Transverse colon (tissue), 4 donors: ENCODE results near the gene TNFRSF17. TPM values are rescaled to one million over a fixed set of nuclear protein-coding genes. Genes with fewer than 3 reads are reported as not detected.

ENCODE experiments used
- DNase-seq: peaks from one replicate; pipeline ENCODE4 v3.0.0-alpha.2; 2019
- H3K27ac ChIP-seq, 4 donors: fragments of 200-600 bp; sonication (generic); 2 replicates each; pipeline ENCODE4 v1.5.1; 2016 to 2018; ENCODE audit warnings: inconsistent platforms in 4 of 4
- H3K27me3 ChIP-seq: fragments of 200-600 bp; sonication (generic); 2 replicates; pipeline ENCODE4 v1.5.1; 2017; ENCODE audit warnings: inconsistent platforms
- H3K36me3 ChIP-seq, 4 donors: fragments of 200-600 bp; sonication (generic); 2 replicates each; pipeline ENCODE4 v1.5.1; 2017 to 2019; ENCODE audit warnings: inconsistent platforms in 4 of 4
- H3K4me1 ChIP-seq, 4 donors: fragments of 200-600 bp; sonication (generic); 2 replicates each; pipeline ENCODE4 v1.5.1; 2017 to 2020; ENCODE audit warnings: inconsistent platforms in 4 of 4
- H3K4me3 ChIP-seq, 4 donors: fragments of 200-600 bp; sonication (generic); 1 replicate in 1 of 4; 2 replicates in 3 of 4; pipeline versions ENCODE4 v1.5.1 to v1.6.1; 2017 to 2019; ENCODE audit warnings: inconsistent platforms in 4 of 4
- H3K9me3 ChIP-seq, 2 donors: fragments of 200-600 bp; sonication (generic); 2 replicates each; pipeline ENCODE4 v1.5.1; 2017 to 2019; ENCODE audit warnings: inconsistent platforms in 2 of 2
- EP300 ChIP-seq: sonication (generic); formaldehyde crosslinking; IDR thresholded peaks from one replicate; pipeline ENCODE4 v1.6.1; 2017; ENCODE audit warnings: antibody characterized with exemption, low read depth
- POLR2A ChIP-seq: fragments of 450-650 bp; IDR thresholded peaks from one replicate; pipeline ENCODE4 v1.6.1; 2016; ENCODE audit warnings: antibody characterized with exemption, mild to moderate bottlenecking, moderate library complexity
- POLR2AphosphoS5 ChIP-seq, 3 donors: sonication (generic); formaldehyde crosslinking; IDR thresholded peaks; one replicate each; pipeline ENCODE4 v1.6.1; 2016; ENCODE audit warnings: antibody characterized with exemption in 3 of 3
- WGBS, 2 donors: methylation state at CpG; one replicate each; pipeline ENCODE4 v1.1.5; 2018; ENCODE audit warnings: low coverage in 1 of 2; 5-methylcytosine and 5-hydroxymethylcytosine counted together
- in situ Hi-C, 4 donors: fragments of 200-750 bp; cut with MboI; loops; one replicate each; pipeline versions ENCODE4 v1.15.0 to v1.15.1; 2017; ENCODE audit warnings: low sequenced_read_pairs in 3 of 4, low pct_ligation_motif_present in 1 of 4, low pct_unique_long_range_greater_than_20kb in 1 of 4
- intact Hi-C: fragments of 100-400 bp; cut with DNase I; formaldehyde crosslinking; loops from one replicate; pipeline ENCODE4 v1.15.1; 2023; ENCODE audit warnings: low total_unique reads
- small RNA-seq, 4 donors: library from RNA; depleted of rRNA; stranded (forward); fragments of <200 nt; gene quantifications; one replicate each; pipeline ENCODE3, GENCODE V24; 2016
- total RNA-seq, 4 donors: library from RNA; depleted of rRNA; stranded (reverse); fragments of >200 nt; gene quantifications; one replicate each; pipeline ENCODE4 v1.1.0, GENCODE V29; 2016
- TF ChIP-seq, protein P1 (sequence below), 5 experiments: fragments of 200-600 bp in 3 of 5; fragments of 450-650 bp in 2 of 5; sonication (generic) in 3 of 5; IDR thresholded peaks; 1 replicate in 2 of 5; 2 replicates in 3 of 5; pipeline ENCODE4 v1.5.1; 2016 to 2017; ENCODE audit warnings: antibody characterized with exemption in 5 of 5, inconsistent platforms in 3 of 5, mild to moderate bottlenecking in 2 of 5, moderate library complexity in 1 of 5

TNFRSF17 gene
- total RNA-seq, 4 donors from 2014 or later: 1.2 to 6.0 TPM; not detected in 2

- Histone ChIP-seq H3K4me3 (no peak overlapping the region), H3K4me1 (no peaks in the 10 kb centered on the region), H3K27ac (peak overlapping the region in 3 of 4 donors; percentile 16 to 48 (median 47)), H3K36me3 (no peaks in the 10 kb centered on the region), H3K9me3 (no peaks in the 10 kb centered on the region), H3K27me3 (no peaks in the 10 kb centered on the region)
- in situ Hi-C loops: no loop called here
- intact Hi-C loops: no loop called here
- TF ChIP-seq POLR2AphosphoS5 (IDR thresholded peaks at IDR 0.05) (no peak), EP300 (no peak)
- TF ChIP-seq, protein P1, sequence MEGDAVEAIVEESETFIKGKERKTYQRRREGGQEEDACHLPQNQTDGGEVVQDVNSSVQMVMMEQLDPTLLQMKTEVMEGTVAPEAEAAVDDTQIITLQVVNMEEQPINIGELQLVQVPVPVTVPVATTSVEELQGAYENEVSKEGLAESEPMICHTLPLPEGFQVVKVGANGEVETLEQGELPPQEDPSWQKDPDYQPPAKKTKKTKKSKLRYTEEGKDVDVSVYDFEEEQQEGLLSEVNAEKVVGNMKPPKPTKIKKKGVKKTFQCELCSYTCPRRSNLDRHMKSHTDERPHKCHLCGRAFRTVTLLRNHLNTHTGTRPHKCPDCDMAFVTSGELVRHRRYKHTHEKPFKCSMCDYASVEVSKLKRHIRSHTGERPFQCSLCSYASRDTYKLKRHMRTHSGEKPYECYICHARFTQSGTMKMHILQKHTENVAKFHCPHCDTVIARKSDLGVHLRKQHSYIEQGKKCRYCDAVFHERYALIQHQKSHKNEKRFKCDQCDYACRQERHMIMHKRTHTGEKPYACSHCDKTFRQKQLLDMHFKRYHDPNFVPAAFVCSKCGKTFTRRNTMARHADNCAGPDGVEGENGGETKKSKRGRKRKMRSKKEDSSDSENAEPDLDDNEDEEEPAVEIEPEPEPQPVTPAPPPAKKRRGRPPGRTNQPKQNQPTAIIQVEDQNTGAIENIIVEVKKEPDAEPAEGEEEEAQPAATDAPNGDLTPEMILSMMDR (IDR thresholded peaks at IDR 0.05): no peak
- 81 to 82% methylated on average over 11 to 13 of the region's 13 CpGs for WGBS, 2 donors
- no peak for DNase-seq
These were observed 45.6 kb downstream of the TNFRSF17 start for GRCh38 chr16:12010388-12011251.

GRCh38 chr16:12011565-12011964 is 46.6 kb downstream of the TNFRSF17 start:
- no peak overlapping the region for H3K4me3 ChIP-seq
- intact Hi-C loops: no loop called here

GRCh38 chr16:12016291-12016947 is 51.4 kb downstream of the TNFRSF17 start:
- intact Hi-C loops (loop anchor here (5.0 kb wide), 1 partner anchor 1701 kb away; no protein-coding TSS in a partner anchor), in situ Hi-C loops (no loop called here)
- no peak for DNase-seq
- Histone ChIP-seq H3K9me3 (no peaks in the 10 kb centered on the region), H3K36me3 (no peaks in the 10 kb centered on the region), H3K27me3 (no peaks in the 10 kb centered on the region), H3K27ac (no peak overlapping the region), H3K4me1 (no peaks in the 10 kb centered on the region), H3K4me3 (no peak overlapping the region)
- TF ChIP-seq EP300 (no peak), POLR2A (no peak)
- 85 to 94% methylated on average over 4 of the region's 4 CpGs for WGBS, 2 donors

More at GRCh38 chr16:12011565-12011964, 46.6 kb downstream of the TNFRSF17 start:
- in situ Hi-C loops: no loop called here
- 78 to 88% methylated on average over 3 to 4 of the region's 4 CpGs for whole genome bisulfite sequencing, 2 donors
- H3K4me1 ChIP-seq: no peaks in the 10 kb centered on the region
- DNase-seq: no peak
- no peak for TF ChIP-seq POLR2A
- no peaks in the 10 kb centered on the region for H3K9me3 ChIP-seq
- no peaks in the 10 kb centered on the region for H3K27me3 ChIP-seq
- no peaks in the 10 kb centered on the region for H3K36me3 ChIP-seq
- peak overlapping the region in 1 of 4 donors; percentile 47 for H3K27ac ChIP-seq

DNA sequence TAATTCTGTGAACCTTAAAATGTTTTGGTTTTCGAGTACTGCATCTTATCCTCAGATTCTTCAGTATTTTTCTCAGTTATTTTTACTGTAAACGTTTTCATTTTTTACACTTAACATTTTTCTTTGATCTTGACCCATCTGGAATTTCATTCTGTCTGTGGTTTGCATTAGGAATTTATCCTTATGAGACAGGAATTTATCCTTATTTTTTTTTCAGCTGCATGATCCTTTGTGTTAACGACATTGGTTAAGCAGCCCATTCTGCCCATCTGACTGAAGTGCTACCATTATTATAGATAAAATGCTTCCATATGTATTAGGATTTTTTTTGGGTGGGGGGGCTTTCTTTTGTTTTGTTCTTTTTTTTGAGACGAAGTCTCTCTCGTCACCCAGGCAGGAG is 52.5 kb downstream of the TNFRSF17 start:
- in situ Hi-C loops (no loop called here), intact Hi-C loops (loop anchor here (5.0 kb wide), 1 partner anchor 1700 kb away; no protein-coding TSS in a partner anchor)
- H3K4me1 ChIP-seq: no peaks in the 10 kb centered on the region
- H3K27me3 ChIP-seq: no peaks in the 10 kb centered on the region
- no peaks in the 10 kb centered on the region for H3K36me3 ChIP-seq
- no peaks in the 10 kb centered on the region for H3K9me3 ChIP-seq
- DNase-seq: no peak
- H3K27ac ChIP-seq: no peak overlapping the region
- WGBS, 2 donors: 83 to 85% methylated on average over 4 to 5 of the region's 5 CpGs
- TF ChIP-seq EP300: no peak
- TF ChIP-seq POLR2AphosphoS5 (IDR thresholded peaks at IDR 0.05): no peak
- TF ChIP-seq, protein P1 (IDR thresholded peaks at IDR 0.05): no peak
- no peak for TF ChIP-seq POLR2A
- H3K4me3 ChIP-seq: no peak overlapping the region

Small RNA genes within 50 kb of the gene (small RNA-seq; reads per million reads assigned to genes)
- 0 reads per million in 4 donors for gene AC007216.5
- gene UBL5P4: 0 reads per million in 4 donors

Other genes with a start within 250 kb of the TNFRSF17 start
- 100 to 1,000 TPM in 1 of 4 donors, 10 to 100 TPM in 3; 66.8 to 105 (median 71.1) TPM for gene TXNDC11, start 222.4 kb upstream of the TNFRSF17 start, total RNA-seq
- gene ZC3H7A, start 168.0 kb upstream of the TNFRSF17 start, total RNA-seq: 10 to 100 TPM; 38.1 to 92.0 (median 63.3) TPM
- 100 to 1,000 TPM in 1 of 4 donors, 10 to 100 TPM in 3; 41.5 to 120 (median 65.9) TPM for gene RSL1D1, start 113.7 kb upstream of the TNFRSF17 start, total RNA-seq
- gene GSPT1, start 49.3 kb upstream of the TNFRSF17 start, total RNA-seq: 10 to 100 TPM; 29.9 to 98.9 (median 64.6) TPM
- 10 to 100 TPM in 3 of 4 donors, 1 to 10 TPM in 1; 8.7 to 92.3 (median 25.2) TPM for gene NPIPB2, start 23.2 kb upstream of the TNFRSF17 start, total RNA-seq
- gene SNX29, start 11.5 kb downstream of the TNFRSF17 start, total RNA-seq: 10 to 100 TPM; 18.1 to 36.3 (median 20.1) TPM